BLaER1 treated with 17β-estradiol and CSF1 and Interleukin-3, amounts not matched to agents 10 nM and 100 nM (cell line): ENCODE measurements around the gene MYH11.

Experiments
- H3K27ac ChIP-seq, 11 experiments: shearing (Covaris generic); formaldehyde crosslinking; 2 replicates each; pipeline ENCODE4 v1.8.1; 2022
- H3K27me3 ChIP-seq, 11 experiments: shearing (Covaris generic); formaldehyde crosslinking; 2 replicates each; pipeline ENCODE4 v1.8.1; 2022
- H3K36me3 ChIP-seq, 11 experiments: shearing (Covaris generic); formaldehyde crosslinking; 2 replicates each; pipeline ENCODE4 v1.8.1; 2022
- H3K4me1 ChIP-seq, 10 experiments: shearing (Covaris generic); formaldehyde crosslinking; 2 replicates each; pipeline ENCODE4 v1.8.1; 2022
- H3K4me2 ChIP-seq, 11 experiments: shearing (Covaris generic); formaldehyde crosslinking; 2 replicates each; pipeline ENCODE4 v1.8.1; 2022
- H3K4me3 ChIP-seq, 10 experiments: shearing (Covaris generic); formaldehyde crosslinking; 2 replicates each; pipeline ENCODE4 v1.8.1; 2022
- H3K9ac ChIP-seq, 11 experiments: shearing (Covaris generic); formaldehyde crosslinking; 2 replicates each; pipeline ENCODE4 v1.8.1; 2022
- H3K9me3 ChIP-seq, 11 experiments: shearing (Covaris generic); formaldehyde crosslinking; replicated peaks in 1 of 11; 2 replicates each; pipeline ENCODE4 v1.8.1; 2022
- H4K20me1 ChIP-seq, 11 experiments: shearing (Covaris generic); formaldehyde crosslinking; 2 replicates each; pipeline ENCODE4 v1.8.1; 2022
- Cebpa-rat ChIP-seq, 11 experiments: shearing (Covaris generic); IDR thresholded peaks; 2 replicates each; pipeline ENCODE4 v1.8.1; 2022

Gene MYH11

DNA sequence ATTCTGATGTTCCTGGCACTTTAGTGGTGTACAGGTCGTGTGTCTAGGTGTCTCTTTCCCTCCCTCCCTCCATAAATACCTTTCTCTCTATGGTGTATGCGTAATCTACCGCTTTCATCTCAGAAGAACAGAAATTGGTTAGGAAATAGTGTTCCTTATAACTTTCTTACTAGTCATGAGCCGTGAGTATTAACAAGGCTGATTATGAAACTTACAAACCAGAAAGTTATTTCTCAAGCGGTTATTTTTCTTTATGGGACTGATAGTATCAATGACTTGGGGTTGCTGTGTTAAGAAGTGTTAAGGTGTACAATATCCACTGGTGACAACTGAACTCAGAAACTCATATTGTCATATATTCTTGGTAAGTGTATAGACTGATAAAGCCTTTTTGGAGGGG is 13.2 kb upstream of the MYH11 start:
- Histone ChIP-seq H3K4me2 (no peak overlapping the region), H3K27ac (no peak overlapping the region), H3K9me3 (no peaks in the 10 kb centered on the region), H3K36me3 (peaks cover 77 to 94% (median 88%) of the 10 kb centered on the region in 11 experiments), H3K4me1 (peaks cover 0 to 8% (median 5%) of the 10 kb centered on the region in 10 experiments; a peak in 9 of 20 replicates), H3K4me3 (no peak overlapping the region), H3K27me3 (no peaks in the 10 kb centered on the region), H4K20me1 (0 out of 22 replicates have a peak, but pooled peaks cover 0 to 4% (median 0%) of the 10 kb centered on the region in 11 experiments), H3K9ac (no peak overlapping the region)
- TF ChIP-seq Cebpa-rat (IDR thresholded peaks at IDR 0.05) = no peak

DNA sequence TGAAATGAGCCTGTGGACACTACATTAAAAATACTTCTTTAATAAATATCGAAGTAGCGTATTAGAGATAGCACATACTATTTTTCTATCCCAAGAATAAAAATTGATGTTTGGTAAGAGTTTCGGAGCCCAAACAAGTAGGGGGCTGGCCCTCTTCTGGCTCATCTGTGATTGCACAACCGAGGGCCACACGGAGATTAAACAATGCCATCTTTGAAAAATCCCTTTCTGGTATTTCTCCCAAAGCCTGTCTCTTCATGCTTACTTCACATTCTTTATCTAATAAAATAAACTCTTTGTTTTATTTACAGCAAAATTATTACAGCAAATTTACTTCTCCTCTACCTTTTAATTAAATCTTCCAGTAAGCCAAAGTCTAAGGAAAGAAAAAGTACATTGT is 9.6 kb upstream of the MYH11 start:
- peak in 2 of 11 experiments; percentile 16 to 40; a peak in 1 of 22 replicates for TF ChIP-seq Cebpa-rat (IDR thresholded peaks at IDR 0.05)
- Histone ChIP-seq H4K20me1 (0 out of 22 replicates have a peak, but pooled peaks cover 0 to 4% (median 0%) of the 10 kb centered on the region in 11 experiments), H3K27ac (no peak overlapping the region), H3K27me3 (no peaks in the 10 kb centered on the region), H3K36me3 (peaks cover 58 to 71% (median 65%) of the 10 kb centered on the region in 11 experiments), H3K4me1 (no peaks in the 10 kb centered on the region), H3K4me3 (no peak overlapping the region), H3K9me3 (no peaks in the 10 kb centered on the region), H3K4me2 (no peak overlapping the region), H3K9ac (no peak overlapping the region; a peak in 1 of 22 replicates)

DNA sequence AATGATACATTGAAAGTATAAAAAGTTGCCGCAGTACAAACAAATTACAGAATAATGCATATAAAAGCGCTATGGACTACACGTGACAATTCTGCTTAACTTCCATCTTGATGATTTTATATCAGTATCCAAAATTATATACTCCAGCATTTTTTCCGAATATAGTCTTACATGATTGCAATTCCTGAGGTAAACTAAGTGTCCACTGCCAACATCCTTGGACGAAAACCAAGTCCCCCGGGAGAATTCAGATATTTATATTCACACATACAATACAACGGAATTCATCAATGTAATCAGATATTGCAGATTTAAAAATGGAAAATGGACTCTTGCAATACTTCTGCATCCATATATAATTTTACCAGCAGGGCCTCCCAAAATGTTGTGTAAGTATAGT is 8.9 kb upstream of the MYH11 start:
- Histone ChIP-seq H3K9ac (no peak overlapping the region), H3K4me2 (no peak overlapping the region), H3K4me3 (no peak overlapping the region), H3K36me3 (peaks cover 51 to 63% (median 58%) of the 10 kb centered on the region in 11 experiments), H3K27me3 (0 out of 22 replicates have a peak, but pooled peaks cover 0 to 1% (median 0%) of the 10 kb centered on the region in 11 experiments), H3K9me3 (no peaks in the 10 kb centered on the region), H3K27ac (no peak overlapping the region), H3K4me1 (no peaks in the 10 kb centered on the region), H4K20me1 (0 out of 22 replicates have a peak, but pooled peaks cover 0 to under 1% (median 0%) of the 10 kb centered on the region in 11 experiments)
- TF ChIP-seq Cebpa-rat (IDR thresholded peaks at IDR 0.05) = no peak

DNA sequence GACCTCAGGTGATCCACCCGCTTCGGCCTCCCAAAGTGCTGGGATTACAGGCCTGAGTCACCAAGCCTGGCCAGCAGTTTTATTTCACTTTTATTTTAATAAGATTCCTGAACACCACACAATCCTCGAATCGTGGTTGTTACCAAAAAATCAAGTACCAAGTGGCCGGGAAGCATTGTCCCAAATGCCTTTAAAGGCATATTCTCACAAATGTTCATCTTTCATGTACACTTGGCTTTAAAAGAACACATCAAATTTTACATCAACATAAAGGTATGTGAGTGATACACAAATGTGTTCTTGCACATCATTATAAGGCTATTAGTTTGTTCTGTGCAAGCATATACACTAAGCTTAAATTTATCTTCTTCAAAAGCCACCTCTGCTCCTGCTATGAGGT is 8.1 kb upstream of the MYH11 start:
- no peak for TF ChIP-seq Cebpa-rat (IDR thresholded peaks at IDR 0.05)
- Histone ChIP-seq H3K27me3 (peaks cover 0 to 7% (median 3%) of the 10 kb centered on the region in 11 experiments; a peak in 12 of 22 replicates), H3K4me2 (no peak overlapping the region), H3K9me3 (no peaks in the 10 kb centered on the region), H3K4me3 (no peak overlapping the region), H4K20me1 (no peaks in the 10 kb centered on the region), H3K27ac (no peak overlapping the region), H3K4me1 (no peaks in the 10 kb centered on the region), H3K36me3 (peaks cover 43 to 55% (median 50%) of the 10 kb centered on the region in 11 experiments), H3K9ac (no peak overlapping the region)

DNA sequence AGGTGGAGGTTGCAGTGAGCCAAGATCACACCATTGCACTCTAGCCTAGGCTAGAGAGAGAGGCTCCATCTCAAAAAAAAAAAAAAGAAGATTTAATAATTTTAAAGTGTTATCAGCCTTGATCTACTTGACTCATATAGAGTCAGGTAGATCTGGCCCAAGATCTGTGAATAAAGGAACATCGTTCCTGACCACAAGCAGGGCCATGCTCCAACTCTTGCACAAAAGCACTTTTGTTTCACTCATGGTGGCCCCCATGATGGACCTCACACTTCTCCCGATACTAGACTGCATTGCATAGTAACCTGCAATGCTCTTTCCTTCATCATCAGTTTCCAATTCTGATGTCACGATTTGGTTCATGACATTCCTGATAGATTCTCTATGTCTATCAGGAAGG is 5.2 kb upstream of the MYH11 start:
- H3K4me2 ChIP-seq = no peak overlapping the region

DNA sequence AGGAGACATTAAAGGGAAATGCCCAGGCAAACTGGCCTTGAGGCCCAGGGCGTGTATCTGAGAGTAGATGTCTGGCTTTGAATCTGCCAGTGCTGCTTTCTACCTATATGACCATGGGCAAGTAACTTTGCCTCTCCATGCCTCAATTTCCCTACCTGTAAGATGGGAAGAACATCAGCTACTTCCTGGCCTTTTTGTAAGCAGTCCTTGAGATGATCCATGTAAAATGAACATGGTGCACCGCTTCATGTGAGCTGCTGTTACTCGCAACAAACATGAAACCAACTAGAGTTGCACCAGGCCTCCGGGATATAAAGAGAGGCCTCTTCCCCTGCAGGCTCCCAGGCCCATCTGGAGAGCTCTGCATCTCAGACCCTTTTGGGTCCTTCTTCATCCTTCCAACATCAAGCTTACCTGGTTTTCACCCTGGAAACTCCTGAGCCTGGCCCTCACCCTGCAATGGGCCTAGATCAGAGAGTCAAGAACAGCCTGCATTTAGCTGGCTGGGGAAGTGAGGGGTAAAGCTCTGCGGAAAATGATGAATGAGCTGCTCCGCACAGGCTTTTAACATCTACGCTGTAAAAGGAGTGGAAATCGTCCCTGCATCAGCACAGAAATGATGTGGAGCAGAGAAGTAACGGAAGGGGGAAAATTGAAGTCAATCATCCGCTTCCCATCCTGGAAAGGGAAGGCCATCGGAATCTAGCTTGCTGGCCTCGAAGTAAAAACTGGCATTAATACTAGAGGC is 2.3 kb upstream of the MYH11 start:
- Histone ChIP-seq H3K36me3 (no peaks in the 10 kb centered on the region), H3K4me3 (no peak overlapping the region), H4K20me1 (peaks cover 0 to 13% (median 9%) of the 10 kb centered on the region in 11 experiments; a peak in 8 of 22 replicates), H3K9me3 (no peaks in the 10 kb centered on the region), H3K27me3 (peaks cover 46 to 65% (median 59%) of the 10 kb centered on the region in 11 experiments), H3K9ac (no peak overlapping the region), H3K4me1 (peaks cover 23 to 37% (median 33%) of the 10 kb centered on the region in 10 experiments), H3K4me2 (no peak overlapping the region), H3K27ac (no peak overlapping the region)
- TF ChIP-seq Cebpa-rat (IDR thresholded peaks at IDR 0.05) = no peak

More for the DNA sequence above, 5.2 kb upstream of the MYH11 start:
- no peak overlapping the region for H3K9ac ChIP-seq
- TF ChIP-seq Cebpa-rat (IDR thresholded peaks at IDR 0.05) = no peak
- H3K27ac ChIP-seq = no peak overlapping the region
- peaks cover 9 to 15% (median 13%) of the 10 kb centered on the region in 10 experiments for H3K4me1 ChIP-seq
- peaks cover 17 to 26% (median 21%) of the 10 kb centered on the region in 11 experiments for H3K36me3 ChIP-seq
- H3K9me3 ChIP-seq = no peaks in the 10 kb centered on the region
- peaks cover 0 to 8% (median 4%) of the 10 kb centered on the region in 11 experiments; a peak in 8 of 22 replicates for H4K20me1 ChIP-seq
- H3K4me3 ChIP-seq = no peak overlapping the region
- H3K27me3 ChIP-seq = peaks cover 24 to 36% (median 32%) of the 10 kb centered on the region in 11 experiments

DNA sequence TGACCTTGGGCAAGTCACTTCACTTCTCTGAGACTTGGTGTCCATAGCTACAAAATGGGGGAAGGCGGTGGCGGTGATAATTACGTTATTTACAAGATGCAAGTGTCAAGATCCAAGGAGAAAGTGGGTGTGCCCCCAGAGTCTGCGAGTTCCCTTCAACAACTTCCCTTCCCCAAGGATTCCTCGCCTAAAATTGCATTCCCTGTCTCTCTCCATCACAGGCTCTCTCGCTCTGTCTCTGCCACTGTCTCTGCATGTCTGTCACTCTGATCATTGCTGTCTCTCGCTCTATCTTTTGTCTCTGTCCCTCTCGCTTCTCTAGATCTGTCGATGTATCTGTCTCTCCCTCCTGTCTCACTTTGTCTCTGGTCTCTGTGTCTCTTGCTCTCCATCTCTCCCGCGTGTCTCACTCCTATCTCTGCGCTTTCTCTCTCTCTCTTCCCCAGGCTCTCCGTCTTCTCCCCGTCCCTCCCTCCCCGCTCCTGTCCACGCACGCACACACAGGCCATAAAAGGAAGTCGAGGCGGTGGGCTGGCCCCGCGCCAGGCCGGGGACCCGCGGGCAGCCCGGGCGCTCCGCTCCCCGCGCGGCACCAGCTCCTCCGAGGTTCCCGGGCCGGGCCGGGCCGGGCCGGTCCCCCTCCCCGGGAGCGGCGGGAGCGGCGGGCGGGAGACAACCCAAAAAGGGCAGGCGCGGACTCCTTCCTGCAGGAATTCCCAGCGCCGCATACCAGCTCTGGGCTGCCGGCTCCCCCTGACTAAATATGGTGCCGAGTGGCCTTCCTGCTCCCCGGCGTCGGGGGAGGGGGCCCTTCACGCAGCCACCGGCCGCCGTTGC is 1.1 kb upstream of the MYH11 start:
- TF ChIP-seq Cebpa-rat (IDR thresholded peaks at IDR 0.05) = no peak
- Histone ChIP-seq H3K27me3 (peaks cover 46 to 66% (median 59%) of the 10 kb centered on the region in 11 experiments), H3K36me3 (no peaks in the 10 kb centered on the region), H4K20me1 (peaks cover 0 to 13% (median 9%) of the 10 kb centered on the region in 11 experiments; a peak in 8 of 22 replicates), H3K27ac (no peak overlapping the region), H3K4me3 (peak overlapping the region; percentile 19 to 65 (median 53); a peak in 15 of 20 replicates), H3K4me2 (peak overlapping the region; percentile 83 to 99 (median 92)), H3K4me1 (peaks cover 23 to 37% (median 33%) of the 10 kb centered on the region in 10 experiments), H3K9me3 (no peaks in the 10 kb centered on the region), H3K9ac (peak overlapping the region in 1 of 11 experiments; percentile 35; a peak in 1 of 22 replicates)

DNA sequence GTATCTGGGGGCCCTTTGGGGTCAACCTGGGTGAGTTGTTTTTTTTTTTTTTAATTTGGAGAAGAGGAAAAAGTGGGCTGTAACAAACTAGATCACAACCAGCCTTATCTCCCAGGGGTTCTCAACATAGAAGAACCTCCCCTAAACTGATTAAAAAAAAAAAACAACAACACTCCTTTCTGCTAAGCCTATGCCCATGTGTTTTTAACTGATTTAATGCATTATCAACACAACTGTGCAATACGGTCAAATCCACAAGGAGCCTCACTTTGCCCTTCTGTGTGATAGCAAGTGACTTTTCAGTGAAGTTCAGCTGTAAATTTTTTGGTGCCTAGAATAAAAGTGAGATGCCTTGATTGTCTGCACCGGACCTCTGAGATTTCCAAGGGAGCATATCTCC is 646 bp downstream of the MYH11 start:
- TF ChIP-seq Cebpa-rat (IDR thresholded peaks at IDR 0.05) = no peak

More for the DNA sequence above, 646 bp downstream of the MYH11 start:
- Histone ChIP-seq H3K4me1 (peaks cover 23 to 37% (median 33%) of the 10 kb centered on the region in 10 experiments), H3K4me3 (peak overlapping the region in 3 of 10 experiments; percentile 52 to 59 (median 56); a peak in 4 of 20 replicates), H3K9ac (no peak overlapping the region), H3K27me3 (peaks cover 46 to 66% (median 59%) of the 10 kb centered on the region in 11 experiments), H3K9me3 (no peaks in the 10 kb centered on the region), H4K20me1 (peaks cover 0 to 13% (median 9%) of the 10 kb centered on the region in 11 experiments; a peak in 8 of 22 replicates), H3K27ac (no peak overlapping the region), H3K36me3 (no peaks in the 10 kb centered on the region), H3K4me2 (peak overlapping the region; percentile 31 to 99 (median 90); a peak in 18 of 22 replicates)
